ENCODE results near the gene SMIM1.

Gene SMIM1

GRCh38 chr1:3817138-3817740, 44.7 kb downstream of the SMIM1 start:
- H3K4me3 ChIP-seq (ENCODE audit: low read depth, low read length), result no peak overlapping the region
- DNase-seq, result no peak
- peak overlapping the region; percentile 90 for H3K27ac ChIP-seq
- no peaks in the 10 kb centered on the region for H3K27me3 ChIP-seq (ENCODE audit: insufficient read depth, low read depth, severe bottlenecking)
- TF ChIP-seq CTCF (IDR thresholded peaks at IDR 0.05; ENCODE audit: low read depth, low read length), result no peak
- H3K36me3 ChIP-seq, result peaks cover 32% of the 10 kb centered on the region
- no peaks in the 10 kb centered on the region for H3K9me3 ChIP-seq (ENCODE audit: severe bottlenecking)

DNA sequence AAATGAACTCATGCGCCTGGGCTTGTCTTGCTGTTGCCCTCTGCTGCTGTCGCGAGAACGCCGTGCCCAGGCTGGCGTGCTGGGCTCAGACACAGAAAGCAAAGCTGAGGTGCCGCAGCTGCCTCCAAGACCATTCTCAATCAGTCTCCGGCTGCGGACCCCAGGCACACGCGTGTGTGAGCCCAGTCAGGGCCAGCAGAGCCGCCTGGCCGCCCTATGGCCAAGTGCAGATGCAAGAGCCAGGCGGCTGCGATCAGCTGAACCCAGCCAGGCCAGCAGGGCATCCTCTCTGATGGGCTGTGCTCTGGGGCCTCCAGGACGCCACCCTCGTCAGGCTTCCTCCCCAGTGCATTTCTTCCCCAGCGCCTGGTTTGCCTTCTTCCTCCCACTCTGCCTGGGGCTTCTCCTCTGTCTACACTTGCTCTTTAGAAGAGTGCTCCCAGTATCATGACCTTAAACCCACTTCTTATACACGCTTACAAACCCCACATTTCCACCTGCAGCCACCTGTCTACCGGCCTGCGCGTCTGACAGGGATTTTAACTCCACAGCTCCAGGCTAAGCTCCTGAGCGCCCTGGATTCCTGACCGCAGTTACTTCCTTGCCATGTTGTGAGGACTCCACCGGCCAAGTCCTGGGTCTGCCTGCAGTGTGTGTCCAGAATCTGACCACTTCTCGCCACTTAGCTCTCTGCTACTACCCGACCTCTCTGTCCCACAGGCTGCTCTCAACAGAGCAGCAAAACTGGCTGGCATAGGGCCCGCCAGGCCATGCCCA, 45.5 kb downstream of the SMIM1 start:
- H3K9me3 ChIP-seq (ENCODE audit: severe bottlenecking), result no peaks in the 10 kb centered on the region
- no peaks in the 10 kb centered on the region for H3K27me3 ChIP-seq (ENCODE audit: insufficient read depth, low read depth, severe bottlenecking)
- no peak for TF ChIP-seq CTCF (IDR thresholded peaks at IDR 0.05; ENCODE audit: low read depth, low read length)
- H3K4me3 ChIP-seq (ENCODE audit: low read depth, low read length), result no peak overlapping the region
- H3K27ac ChIP-seq, result peak overlapping the region; percentile 90
- peak; percentile 77 for DNase-seq
- H3K36me3 ChIP-seq, result peaks cover 39% of the 10 kb centered on the region

- H3K27me3 ChIP-seq (ENCODE audit: insufficient read depth, low read depth, severe bottlenecking), result no peaks in the 10 kb centered on the region
- H3K4me3 ChIP-seq (ENCODE audit: low read depth, low read length), result no peak overlapping the region
- no peak for DNase-seq
- no peak for TF ChIP-seq CTCF (IDR thresholded peaks at IDR 0.05; ENCODE audit: low read depth, low read length)
- H3K9me3 ChIP-seq (ENCODE audit: severe bottlenecking), result no peaks in the 10 kb centered on the region
- peak overlapping the region; percentile 90 for H3K27ac ChIP-seq
- H3K36me3 ChIP-seq, result peaks cover 44% of the 10 kb centered on the region
Observed at GRCh38 chr1:3819771-3820200, 47.2 kb downstream of the SMIM1 start.

DNA sequence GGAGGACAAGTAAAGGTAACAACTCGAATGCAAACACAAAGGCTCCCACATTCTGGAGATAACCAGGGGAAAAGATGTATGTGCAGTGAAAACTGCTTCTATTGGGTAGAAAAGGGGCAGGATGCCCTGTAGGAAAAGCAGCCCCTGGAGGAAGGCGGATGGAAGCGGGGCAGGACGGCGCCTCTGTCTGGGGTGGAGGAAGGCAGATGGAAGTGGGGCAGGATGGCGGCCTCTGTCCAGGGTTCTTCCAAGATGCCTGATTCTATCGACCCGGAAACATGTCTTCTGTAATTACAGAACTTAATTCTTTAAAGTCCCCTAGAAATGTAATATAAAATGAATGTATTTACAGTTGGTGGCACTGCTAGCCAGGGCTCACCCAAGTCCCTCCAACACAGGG, 47.8 kb downstream of the SMIM1 start:
- Histone ChIP-seq H3K9me3 (ENCODE audit: severe bottlenecking) (no peaks in the 10 kb centered on the region), H3K27me3 (ENCODE audit: insufficient read depth, low read depth, severe bottlenecking) (no peaks in the 10 kb centered on the region), H3K27ac (peak overlapping the region; percentile 90), H3K4me3 (ENCODE audit: low read depth, low read length) (no peak overlapping the region), H3K36me3 (peaks cover 42% of the 10 kb centered on the region)
- no peak for TF ChIP-seq CTCF (IDR thresholded peaks at IDR 0.05; ENCODE audit: low read depth, low read length)
- no peak for DNase-seq

DNA sequence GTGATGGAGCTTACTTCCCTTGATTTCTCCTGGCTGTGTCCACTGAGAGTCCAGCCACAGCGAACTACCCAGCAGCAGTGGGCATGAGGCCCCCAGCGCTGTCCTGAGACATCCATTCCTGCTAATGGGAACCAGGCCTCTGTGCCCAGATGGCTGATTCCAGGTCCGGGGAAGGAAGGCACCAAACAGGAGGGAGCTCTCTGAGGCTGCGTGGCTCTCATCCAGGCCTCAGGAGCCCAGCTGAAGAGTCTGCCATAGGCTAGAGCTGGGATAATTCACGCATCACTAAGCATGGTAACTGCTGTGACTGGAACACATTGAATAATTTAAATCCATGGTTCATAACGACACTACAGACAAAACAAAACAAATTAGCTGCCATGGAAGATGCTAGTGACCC, 48.5 kb downstream of the SMIM1 start:
- DNase-seq, result peak; percentile 84
- no peak for TF ChIP-seq CTCF (IDR thresholded peaks at IDR 0.05; ENCODE audit: low read depth, low read length)
- H3K9me3 ChIP-seq (ENCODE audit: severe bottlenecking), result no peaks in the 10 kb centered on the region
- H3K27ac ChIP-seq, result peak overlapping the region; percentile 90
- H3K27me3 ChIP-seq (ENCODE audit: insufficient read depth, low read depth, severe bottlenecking), result no peaks in the 10 kb centered on the region
- H3K36me3 ChIP-seq, result peaks cover 49% of the 10 kb centered on the region
- peak overlapping the region; percentile 18; the same call in 1 of the 2 replicates for H3K4me3 ChIP-seq (ENCODE audit: low read depth, low read length)

Data from WERI-Rb-1 (cell line).